Measurements from ENCODE around the gene BABAM2.

Gene BABAM2

DNA sequence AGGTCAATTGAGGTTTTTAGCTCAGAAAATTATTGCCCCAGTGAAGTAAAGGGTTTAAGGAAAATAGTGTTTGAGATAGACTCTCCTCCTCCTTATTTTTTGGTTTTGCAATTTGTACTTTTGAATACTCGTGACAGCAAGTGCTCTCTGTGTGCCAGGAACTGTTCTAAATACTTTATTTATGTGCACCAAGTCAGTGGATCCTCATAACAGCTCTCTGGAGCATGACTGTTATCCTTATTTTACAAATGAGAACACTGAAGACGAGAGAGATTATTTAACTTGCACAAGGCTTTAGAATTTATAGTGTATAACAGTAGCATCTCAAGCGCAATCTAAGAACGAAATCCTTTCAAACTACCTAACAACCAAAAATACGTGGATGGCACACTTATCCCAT, 24.7 kb downstream of the BABAM2 start:
- no peak overlapping the region for H3K4me3 ChIP-seq (ENCODE audit: low read depth, low read length)
- DNase-seq (ENCODE audit: low read depth) = no peak
- TF ChIP-seq, protein P1, sequence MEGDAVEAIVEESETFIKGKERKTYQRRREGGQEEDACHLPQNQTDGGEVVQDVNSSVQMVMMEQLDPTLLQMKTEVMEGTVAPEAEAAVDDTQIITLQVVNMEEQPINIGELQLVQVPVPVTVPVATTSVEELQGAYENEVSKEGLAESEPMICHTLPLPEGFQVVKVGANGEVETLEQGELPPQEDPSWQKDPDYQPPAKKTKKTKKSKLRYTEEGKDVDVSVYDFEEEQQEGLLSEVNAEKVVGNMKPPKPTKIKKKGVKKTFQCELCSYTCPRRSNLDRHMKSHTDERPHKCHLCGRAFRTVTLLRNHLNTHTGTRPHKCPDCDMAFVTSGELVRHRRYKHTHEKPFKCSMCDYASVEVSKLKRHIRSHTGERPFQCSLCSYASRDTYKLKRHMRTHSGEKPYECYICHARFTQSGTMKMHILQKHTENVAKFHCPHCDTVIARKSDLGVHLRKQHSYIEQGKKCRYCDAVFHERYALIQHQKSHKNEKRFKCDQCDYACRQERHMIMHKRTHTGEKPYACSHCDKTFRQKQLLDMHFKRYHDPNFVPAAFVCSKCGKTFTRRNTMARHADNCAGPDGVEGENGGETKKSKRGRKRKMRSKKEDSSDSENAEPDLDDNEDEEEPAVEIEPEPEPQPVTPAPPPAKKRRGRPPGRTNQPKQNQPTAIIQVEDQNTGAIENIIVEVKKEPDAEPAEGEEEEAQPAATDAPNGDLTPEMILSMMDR (IDR thresholded peaks at IDR 0.05; ENCODE audit: low read depth, low read length, missing control alignments) = no peak

- DNase-seq (ENCODE audit: low read depth) = no peak
These were observed 25.3 kb downstream of the BABAM2 start for GRCh38 chr2:27915874-27916273.

GRCh38 chr2:27916293-27916995, 25.9 kb downstream of the BABAM2 start:
- DNase-seq (ENCODE audit: low read depth) = no peak
- TF ChIP-seq, protein P1 (IDR thresholded peaks at IDR 0.05; ENCODE audit: low read depth, low read length, missing control alignments) = no peak
- no peak overlapping the region for H3K4me3 ChIP-seq (ENCODE audit: low read depth, low read length)

More at GRCh38 chr2:27915874-27916273, 25.3 kb downstream of the BABAM2 start:
- H3K4me3 ChIP-seq (ENCODE audit: low read depth, low read length) = no peak overlapping the region
- TF ChIP-seq, protein P1 (IDR thresholded peaks at IDR 0.05; ENCODE audit: low read depth, low read length, missing control alignments) = no peak

- TF ChIP-seq, protein P1 (IDR thresholded peaks at IDR 0.05; ENCODE audit: low read depth, low read length, missing control alignments) = no peak
- no peak for DNase-seq (ENCODE audit: low read depth)
These were observed 29.8 kb downstream of the BABAM2 start for GRCh38 chr2:27920148-27920885.

GRCh38 chr2:27921424-27921823, 30.9 kb downstream of the BABAM2 start:
- no peak for DNase-seq (ENCODE audit: low read depth)
- H3K4me3 ChIP-seq (ENCODE audit: low read depth, low read length) = no peak overlapping the region
- TF ChIP-seq, protein P1 (IDR thresholded peaks at IDR 0.05; ENCODE audit: low read depth, low read length, missing control alignments) = no peak

More at GRCh38 chr2:27920148-27920885, 29.8 kb downstream of the BABAM2 start:
- H3K4me3 ChIP-seq (ENCODE audit: low read depth, low read length) = no peak overlapping the region

GRCh38 chr2:27921880-27922547, 31.5 kb downstream of the BABAM2 start:
- no peak overlapping the region for H3K4me3 ChIP-seq (ENCODE audit: low read depth, low read length)
- TF ChIP-seq, protein P1 (IDR thresholded peaks at IDR 0.05; ENCODE audit: low read depth, low read length, missing control alignments) = no peak
- DNase-seq (ENCODE audit: low read depth) = no peak
